NK-92 (cell line): ENCODE measurements around the gene IKZF3.
"Not testable (repeated sequence)": the region's sequence is repeated elsewhere in the genome, so short reads cannot be mapped to it uniquely, and the experiment has no call there.

Source experiments
- DNase-seq: peaks from one replicate; lab custom pipeline; 2025; ENCODE audit not compliant: unreplicated experiment; lab: John Stamatoyannopoulos, UW

The IKZF3 gene

GRCh38 chr17:39861235-39861634 is 2.9 kb downstream of the IKZF3 start:
- no peak for DNase-seq

- DNase-seq = not testable (repeated sequence)
These were observed 8.0 kb downstream of the IKZF3 start for GRCh38 chr17:39855911-39856649.

- no peak for DNase-seq
These were observed 9.2 kb downstream of the IKZF3 start for GRCh38 chr17:39854909-39855308.

GRCh38 chr17:39852239-39852638 is 11.9 kb downstream of the IKZF3 start:
- DNase-seq = no peak

- DNase-seq = not testable (repeated sequence)
These were observed 13.9 kb downstream of the IKZF3 start for GRCh38 chr17:39850186-39850585.

GRCh38 chr17:39848600-39848999 is 15.5 kb downstream of the IKZF3 start:
- DNase-seq = no peak

- no peak for DNase-seq
These were observed 17.9 kb downstream of the IKZF3 start for GRCh38 chr17:39846205-39846604.

- DNase-seq = no peak
These were observed 18.9 kb downstream of the IKZF3 start for GRCh38 chr17:39845052-39845846.

GRCh38 chr17:39841134-39841683 is 22.9 kb downstream of the IKZF3 start:
- no peak for DNase-seq

GRCh38 chr17:39838784-39839183 is 25.3 kb downstream of the IKZF3 start:
- DNase-seq = no peak

GRCh38 chr17:39838057-39838456 is 26.1 kb downstream of the IKZF3 start:
- no peak for DNase-seq

GRCh38 chr17:39836117-39836516 is 28.0 kb downstream of the IKZF3 start:
- DNase-seq = no peak

- no peak for DNase-seq
These were observed 28.9 kb downstream of the IKZF3 start for GRCh38 chr17:39835038-39835786.

- DNase-seq = no peak
These were observed 30.1 kb downstream of the IKZF3 start for GRCh38 chr17:39834017-39834416.

- no peak for DNase-seq
These were observed 32.5 kb downstream of the IKZF3 start for GRCh38 chr17:39831588-39831987.

GRCh38 chr17:39828443-39828842 is 35.7 kb downstream of the IKZF3 start:
- no peak for DNase-seq

GRCh38 chr17:39826334-39826733 is 37.8 kb downstream of the IKZF3 start:
- DNase-seq = no peak

- DNase-seq = no peak
These were observed 40.6 kb downstream of the IKZF3 start for GRCh38 chr17:39823407-39824054.

GRCh38 chr17:39822051-39822451 is 42.1 kb downstream of the IKZF3 start:
- DNase-seq = no peak

GRCh38 chr17:39820987-39821386 is 43.1 kb downstream of the IKZF3 start:
- no peak for DNase-seq

GRCh38 chr17:39820541-39820940 is 43.6 kb downstream of the IKZF3 start:
- DNase-seq = no peak
